ENCODE data around the gene LRIT1.

The LRIT1 gene

GRCh38 chr10:84193327-84193726, 48.0 kb downstream of the LRIT1 start:
- no peak for DNase-seq (ENCODE audit: low spot score)

GRCh38 chr10:84191106-84191505, 50.2 kb downstream of the LRIT1 start:
- DNase-seq (ENCODE audit: low spot score), result no peak

GRCh38 chr10:84190621-84191020, 50.7 kb downstream of the LRIT1 start:
- no peak for DNase-seq (ENCODE audit: low spot score)

- no peak for DNase-seq (ENCODE audit: low spot score)
These were observed 52.5 kb downstream of the LRIT1 start for GRCh38 chr10:84188815-84189214.

- no peak for DNase-seq (ENCODE audit: low spot score)
These were observed 55.7 kb downstream of the LRIT1 start for GRCh38 chr10:84185526-84186175.

- DNase-seq (ENCODE audit: low spot score), result no peak
These were observed 56.8 kb downstream of the LRIT1 start for GRCh38 chr10:84184517-84184916.

- no peak for DNase-seq (ENCODE audit: low spot score)
These were observed 59.7 kb downstream of the LRIT1 start for GRCh38 chr10:84181631-84182030.

Data from left forelimb (tissue), 1 donor.